Activated naive CD4-positive, alpha-beta T cell treated with anti-CD3 and anti-CD28 coated beads, Interleukin-2, amount 10 ng/mL, durations not matched to agents 7 days and 5 days (primary cell): ENCODE measurements around the gene ARR3.
"Not testable (repeated sequence)": the region's sequence is repeated elsewhere in the genome, so short reads cannot be mapped to it uniquely, and the experiment has no call there.

Source experiments
- CTCF ChIA-PET: fragments of 350-600 bp; sonication (Branson Sonifier 250); formaldehyde crosslinking; loops from one replicate; lab custom pipeline; 2021; ENCODE audit warnings: antibody characterized with exemption; lab: Charles Lee
- DNase-seq: peaks from one replicate; pipeline ENCODE4 v3.0.0-alpha.2; 2020
- H3K27ac Mint-ChIP-seq: one replicate; pipeline ENCODE4 v1.8.0; 2021; ENCODE audit warnings: mild to moderate bottlenecking, moderate library complexity, mixed read lengths
- H3K27me3 Mint-ChIP-seq: one replicate; pipeline ENCODE4 v1.8.0; 2021; ENCODE audit warnings: mild to moderate bottlenecking, mixed read lengths
- H3K36me3 Mint-ChIP-seq: one replicate; pipeline ENCODE4 v1.8.0; 2021; ENCODE audit warnings: mixed read lengths
- H3K4me1 Mint-ChIP-seq: one replicate; pipeline ENCODE4 v1.8.0; 2021; ENCODE audit warnings: mixed read lengths
- H3K4me3 Mint-ChIP-seq: one replicate; pipeline ENCODE4 v1.8.0; 2021; ENCODE audit warnings: mild to moderate bottlenecking, moderate library complexity, mixed read lengths
- H3K9me3 Mint-ChIP-seq: one replicate; pipeline ENCODE4 v1.8.0; 2021; ENCODE audit warnings: mixed read lengths

The ARR3 gene

GRCh38 chrX:70268034-70268433, at the start of gene ARR3:
Gene ARR3, plus strand, starts transcription at chrX:70268334. Its CDS starts 1,052 bp downstream, at chrX:70269386.
- CTCF ChIA-PET = no interaction called here
- Mint-ChIP-seq H3K27ac (no peak within 1 kb of the TSS), H3K4me1 (no peaks in the 10 kb centered on the region), H3K36me3 (no peaks in the 10 kb centered on the region), H3K4me3 (no peak within 1 kb of the TSS), H3K27me3 (no peaks in the 10 kb centered on the region), H3K9me3 (no peaks in the 10 kb centered on the region)
- no peak for DNase-seq

GRCh38 chrX:70219938-70220764, 48.0 kb upstream of the ARR3 start:
- DNase-seq = no peak
- H3K27ac Mint-ChIP-seq = no peak overlapping the region
- peaks cover 3% of the 10 kb centered on the region for H3K27me3 Mint-ChIP-seq
- no peaks in the 10 kb centered on the region for H3K4me1 Mint-ChIP-seq
- no peaks in the 10 kb centered on the region for H3K36me3 Mint-ChIP-seq
- no peaks in the 10 kb centered on the region for H3K9me3 Mint-ChIP-seq
- H3K4me3 Mint-ChIP-seq = no peak overlapping the region
- CTCF ChIA-PET = no interaction called here

GRCh38 chrX:70226048-70226447, 42.1 kb upstream of the ARR3 start:
- Mint-ChIP-seq H3K27me3 (peaks cover 3% of the 10 kb centered on the region), H3K4me3 (no peak overlapping the region), H3K9me3 (no peaks in the 10 kb centered on the region), H3K36me3 (no peaks in the 10 kb centered on the region), H3K4me1 (no peaks in the 10 kb centered on the region), H3K27ac (no peak overlapping the region)
- no peak for DNase-seq
- CTCF ChIA-PET = no interaction called here

- no peaks in the 10 kb centered on the region for H3K36me3 Mint-ChIP-seq
- no peaks in the 10 kb centered on the region for H3K9me3 Mint-ChIP-seq
- H3K4me3 Mint-ChIP-seq = no peak overlapping the region
- H3K27ac Mint-ChIP-seq = no peak overlapping the region
- H3K27me3 Mint-ChIP-seq = peaks cover 3% of the 10 kb centered on the region
- DNase-seq = no peak
- H3K4me1 Mint-ChIP-seq = no peaks in the 10 kb centered on the region
- CTCF ChIA-PET = no interaction called here
Measured at GRCh38 chrX:70226687-70227086, 41.4 kb upstream of the ARR3 start.

- Mint-ChIP-seq H3K36me3 (no peaks in the 10 kb centered on the region), H3K27ac (no peak overlapping the region), H3K27me3 (no peaks in the 10 kb centered on the region), H3K9me3 (no peaks in the 10 kb centered on the region), H3K4me3 (no peak overlapping the region), H3K4me1 (no peaks in the 10 kb centered on the region)
- CTCF ChIA-PET = no interaction called here
- DNase-seq = no peak
Measured at GRCh38 chrX:70231666-70232065, 36.5 kb upstream of the ARR3 start.

GRCh38 chrX:70234355-70234754, 33.8 kb upstream of the ARR3 start, which contains the start of gene AWAT1:
Gene AWAT1, plus strand, starts transcription at chrX:70234655. Its CDS starts 41 bp downstream, at chrX:70234696.
- no peaks in the 10 kb centered on the region for H3K27me3 Mint-ChIP-seq
- no peak within 1 kb of the TSS for H3K27ac Mint-ChIP-seq
- no peaks in the 10 kb centered on the region for H3K36me3 Mint-ChIP-seq
- H3K9me3 Mint-ChIP-seq = no peaks in the 10 kb centered on the region
- no peak for DNase-seq
- H3K4me3 Mint-ChIP-seq = no peak within 1 kb of the TSS
- H3K4me1 Mint-ChIP-seq = no peaks in the 10 kb centered on the region
- CTCF ChIA-PET = no interaction called here

- H3K27me3 Mint-ChIP-seq = no peaks in the 10 kb centered on the region
- H3K9me3 Mint-ChIP-seq = no peaks in the 10 kb centered on the region
- no peak for DNase-seq
- CTCF ChIA-PET = no interaction called here
- no peak overlapping the region for H3K27ac Mint-ChIP-seq
- H3K4me1 Mint-ChIP-seq = no peaks in the 10 kb centered on the region
- no peaks in the 10 kb centered on the region for H3K36me3 Mint-ChIP-seq
- no peak overlapping the region for H3K4me3 Mint-ChIP-seq
Measured at GRCh38 chrX:70240751-70241150, 27.4 kb upstream of the ARR3 start.

GRCh38 chrX:70241501-70241900, 26.6 kb upstream of the ARR3 start:
- Mint-ChIP-seq H3K4me1 (no peaks in the 10 kb centered on the region), H3K4me3 (no peak overlapping the region), H3K9me3 (no peaks in the 10 kb centered on the region), H3K36me3 (no peaks in the 10 kb centered on the region), H3K27ac (peak overlapping the region; percentile 5), H3K27me3 (no peaks in the 10 kb centered on the region)
- CTCF ChIA-PET = no interaction called here
- DNase-seq = no peak

- not testable (repeated sequence) for H3K4me1 Mint-ChIP-seq, DNase-seq, H3K27ac Mint-ChIP-seq
Measured at GRCh38 chrX:70243601-70244000, 24.5 kb upstream of the ARR3 start.

GRCh38 chrX:70244881-70245280, 23.3 kb upstream of the ARR3 start:
- Mint-ChIP-seq H3K4me3 (no peak overlapping the region), H3K4me1 (no peaks in the 10 kb centered on the region), H3K27me3 (no peaks in the 10 kb centered on the region), H3K36me3 (no peaks in the 10 kb centered on the region), H3K9me3 (no peaks in the 10 kb centered on the region), H3K27ac (no peak overlapping the region)
- DNase-seq = no peak
- CTCF ChIA-PET = no interaction called here

More at GRCh38 chrX:70243601-70244000, 24.5 kb upstream of the ARR3 start:
- CTCF ChIA-PET, H3K9me3 Mint-ChIP-seq, H3K27me3 Mint-ChIP-seq, H3K4me3 Mint-ChIP-seq, H3K36me3 Mint-ChIP-seq: not testable (repeated sequence)

GRCh38 chrX:70247252-70247651, 20.9 kb upstream of the ARR3 start:
- Mint-ChIP-seq H3K36me3 (no peaks in the 10 kb centered on the region), H3K27me3 (no peaks in the 10 kb centered on the region), H3K4me1 (no peaks in the 10 kb centered on the region), H3K27ac (no peak overlapping the region), H3K9me3 (no peaks in the 10 kb centered on the region), H3K4me3 (no peak overlapping the region)
- CTCF ChIA-PET = no interaction called here
- DNase-seq = no peak

GRCh38 chrX:70252491-70252890, 15.6 kb upstream of the ARR3 start:
- Mint-ChIP-seq H3K4me3 (no peak overlapping the region), H3K36me3 (no peaks in the 10 kb centered on the region), H3K27ac (no peak overlapping the region), H3K27me3 (no peaks in the 10 kb centered on the region), H3K4me1 (no peaks in the 10 kb centered on the region), H3K9me3 (no peaks in the 10 kb centered on the region)
- DNase-seq = no peak
- CTCF ChIA-PET = no interaction called here

- Mint-ChIP-seq H3K4me1 (no peaks in the 10 kb centered on the region), H3K9me3 (no peaks in the 10 kb centered on the region), H3K27ac (no peak overlapping the region), H3K36me3 (no peaks in the 10 kb centered on the region), H3K27me3 (no peaks in the 10 kb centered on the region), H3K4me3 (no peak overlapping the region)
- CTCF ChIA-PET = no interaction called here
- DNase-seq = no peak
Measured at GRCh38 chrX:70253377-70254062, 14.6 kb upstream of the ARR3 start.

GRCh38 chrX:70254063-70254400, 14.1 kb upstream of the ARR3 start:
- DNase-seq = no peak
- Mint-ChIP-seq H3K27ac (no peak overlapping the region), H3K4me3 (no peak overlapping the region), H3K4me1 (no peaks in the 10 kb centered on the region), H3K36me3 (no peaks in the 10 kb centered on the region), H3K27me3 (no peaks in the 10 kb centered on the region), H3K9me3 (no peaks in the 10 kb centered on the region)
- CTCF ChIA-PET = no interaction called here

- H3K27ac Mint-ChIP-seq = no peak overlapping the region
- H3K27me3 Mint-ChIP-seq = no peaks in the 10 kb centered on the region
Measured at GRCh38 chrX:70254909-70255308, 13.2 kb upstream of the ARR3 start.

More at GRCh38 chrX:70254909-70255308, 13.2 kb upstream of the ARR3 start:
- Mint-ChIP-seq H3K36me3 (no peaks in the 10 kb centered on the region), H3K4me3 (no peak overlapping the region), H3K9me3 (no peaks in the 10 kb centered on the region), H3K4me1 (no peaks in the 10 kb centered on the region)
- no peak for DNase-seq
- CTCF ChIA-PET = no interaction called here
